K562 treated with DMSO at 1 percent for 48 hours (cell line): ENCODE data around the gene TMEM187. TPM values are rescaled to one million over a fixed set of nuclear protein-coding genes. Genes with fewer than 3 reads are reported as not detected.

Experiments
- total RNA-seq: library from RNA; unstranded; fragments of 300-600 nt; gene quantifications from 2 replicates; pipeline ENCODE4 v1.2.3, GENCODE V29; 2022; ENCODE audit warnings: low replicate concordance; ENCODE audit errors: extremely low read depth

The TMEM187 gene
- total RNA-seq, result not detected in 2 replicates

GRCh38 chrX:153972368-153973126, at the start of gene TMEM187:
Gene TMEM187 (plus strand): TSS chrX:153972754. CDS start chrX:153982063, 9,309 bp downstream.

GRCh38 chrX:153925739-153926551, 46.6 kb upstream of the TMEM187 start, which contains the start of gene ARHGAP4:
Gene ARHGAP4 (minus strand): TSS chrX:153926264. CDS start chrX:153926202, 62 bp downstream.

GRCh38 chrX:153934762-153935325, 37.7 kb upstream of the TMEM187 start, which contains the start of gene NAA10:
Gene NAA10 (minus strand): TSS chrX:153935037. CDS start chrX:153934904, 133 bp downstream.

GRCh38 chrX:153944140-153944799, 28.3 kb upstream of the TMEM187 start, which contains the start of gene RENBP:
Gene RENBP (minus strand): TSS chrX:153944643. CDS start chrX:153944610, 33 bp downstream.

GRCh38 chrX:153971450-153972367, 845 bp upstream of the TMEM187 start, which contains the start of gene HCFC1:
Gene HCFC1 (minus strand): TSS chrX:153971818. CDS start chrX:153970840, 978 bp downstream.

GRCh38 chrX:154019633-154020528, 47.3 kb downstream of the TMEM187 start, which contains the start of gene IRAK1:
Gene IRAK1 (minus strand): TSS chrX:154019902. CDS start chrX:154019812, 90 bp downstream.

Other genes starting within 250 kb of the TMEM187 start
- gene BCAP31, start 248.4 kb upstream of the TMEM187 start, total RNA-seq, result 306 TPM in 1 of 2 replicates, not detected in the other
- gene ABCD1, start 247.9 kb upstream of the TMEM187 start, total RNA-seq, result not detected in 2 replicates
- not detected in 2 replicates for gene PLXNB3, start 208.5 kb upstream of the TMEM187 start, total RNA-seq
- gene SRPK3, start 191.7 kb upstream of the TMEM187 start, total RNA-seq, result not detected in 2 replicates
- gene IDH3G, start 178.4 kb upstream of the TMEM187 start, total RNA-seq, result not detected in 2 replicates
- gene SSR4, start 178.1 kb upstream of the TMEM187 start, total RNA-seq, result 1,814 TPM in 1 of 2 replicates, not detected in the other
- gene PDZD4, start 142.2 kb upstream of the TMEM187 start, total RNA-seq, result not detected in 2 replicates
- not detected in 2 replicates for gene L1CAM, start 86.6 kb upstream of the TMEM187 start, total RNA-seq
- gene AVPR2, start 68.1 kb upstream of the TMEM187 start, total RNA-seq, result not detected in 2 replicates
- not detected in 2 replicates for gene ARHGAP4, start 46.5 kb upstream of the TMEM187 start, total RNA-seq
- not detected in 2 replicates for gene NAA10, start 37.7 kb upstream of the TMEM187 start, total RNA-seq
- not detected in 2 replicates for gene RENBP, start 28.1 kb upstream of the TMEM187 start, total RNA-seq
- 51.6 TPM in 1 of 2 replicates, not detected in the other for gene HCFC1, start 936 bp upstream of the TMEM187 start, total RNA-seq
- not detected in 2 replicates for gene IRAK1, start 47.1 kb downstream of the TMEM187 start, total RNA-seq
- gene MECP2, start 125.0 kb downstream of the TMEM187 start, total RNA-seq, result 1,743 TPM in 1 of 2 replicates, not detected in the other
- not detected in 2 replicates for gene OPN1LW, start 171.5 kb downstream of the TMEM187 start, total RNA-seq
- not detected in 2 replicates for gene OPN1MW, start 209.8 kb downstream of the TMEM187 start, total RNA-seq
- gene OPN1MW2, start 247.0 kb downstream of the TMEM187 start, total RNA-seq, result not detected in 2 replicates